Activated CD4-positive, CD25-positive, alpha-beta regulatory T cell treated with anti-CD3 and anti-CD28 coated beads, Interleukin-2, amount 50 U/mL, for 72 hours (primary cell): Measurements from ENCODE around the gene KCTD5.
"Not testable (repeated sequence)": the region's sequence is repeated elsewhere in the genome, so short reads cannot be mapped to it uniquely, and the experiment has no call there.

Source experiments
- DNase-seq: peaks from one replicate; pipeline ENCODE4 v3.0.0; 2021

The KCTD5 gene

DNA sequence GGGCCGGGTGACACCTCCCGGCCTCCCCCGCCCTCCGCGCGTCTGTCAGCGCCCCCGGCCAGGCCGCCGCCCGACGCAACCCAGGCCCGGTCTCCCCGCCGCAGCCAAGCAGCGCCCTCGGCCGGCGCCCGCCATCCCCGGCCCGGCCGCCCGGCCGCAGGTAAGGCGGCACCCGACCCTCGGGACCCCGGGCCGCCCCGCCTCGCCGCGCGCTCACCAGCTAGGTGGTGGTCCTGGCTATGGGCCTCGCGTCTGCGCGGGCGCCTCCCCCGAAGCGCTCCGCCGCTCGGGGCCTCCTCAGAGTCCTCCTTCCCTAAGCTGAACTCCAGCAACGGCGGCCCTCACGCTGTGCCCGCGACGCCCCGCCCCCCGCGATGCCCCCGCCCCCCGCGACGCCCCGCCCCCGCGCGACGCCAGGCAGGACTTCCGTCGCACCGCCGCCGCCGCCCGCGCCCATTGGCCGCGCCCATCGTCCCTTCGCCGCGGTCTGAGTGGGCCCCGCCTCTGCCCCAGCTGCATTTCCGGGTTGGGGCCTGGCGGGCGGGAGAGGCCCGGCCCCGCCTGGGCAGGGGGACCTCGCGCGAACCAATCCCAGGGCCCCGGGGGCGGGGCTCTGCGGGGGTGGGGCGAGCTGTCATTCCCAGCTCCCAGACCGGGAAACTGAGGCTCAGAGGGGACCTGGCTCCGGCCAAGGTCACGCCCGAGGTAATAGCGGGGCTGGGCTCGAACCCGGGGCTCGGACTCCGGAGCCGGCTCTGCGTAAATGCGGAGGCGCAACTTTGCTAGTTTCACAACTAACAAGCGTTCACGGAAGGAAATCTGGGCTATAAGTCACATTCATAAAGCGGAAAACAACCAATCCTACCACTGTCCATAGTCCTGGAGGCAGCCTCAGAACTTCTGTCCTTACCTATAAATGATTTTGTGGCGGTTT lies 9.0 kb upstream of the KCTD5 start:
- peak; percentile 96 for DNase-seq

DNA sequence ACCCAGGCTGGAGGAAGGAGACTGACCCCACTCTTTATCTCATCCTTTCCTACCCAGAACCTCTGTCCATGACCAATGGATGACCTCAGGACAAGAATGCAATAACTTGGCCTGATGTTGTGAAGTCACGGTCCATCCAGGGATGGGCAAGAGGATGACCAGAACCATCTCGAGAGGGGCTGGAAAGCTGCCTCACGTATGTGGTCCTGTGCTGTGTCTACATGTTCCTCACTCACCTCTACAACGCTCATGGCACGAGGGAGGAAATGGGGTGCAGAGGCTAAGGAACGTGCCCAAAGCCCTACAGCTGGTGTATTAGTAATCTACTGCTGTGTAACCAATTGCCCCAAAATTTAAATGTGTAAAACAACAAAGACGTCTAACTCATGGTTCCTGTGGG lies 7.3 kb upstream of the KCTD5 start:
- no peak for DNase-seq

DNA sequence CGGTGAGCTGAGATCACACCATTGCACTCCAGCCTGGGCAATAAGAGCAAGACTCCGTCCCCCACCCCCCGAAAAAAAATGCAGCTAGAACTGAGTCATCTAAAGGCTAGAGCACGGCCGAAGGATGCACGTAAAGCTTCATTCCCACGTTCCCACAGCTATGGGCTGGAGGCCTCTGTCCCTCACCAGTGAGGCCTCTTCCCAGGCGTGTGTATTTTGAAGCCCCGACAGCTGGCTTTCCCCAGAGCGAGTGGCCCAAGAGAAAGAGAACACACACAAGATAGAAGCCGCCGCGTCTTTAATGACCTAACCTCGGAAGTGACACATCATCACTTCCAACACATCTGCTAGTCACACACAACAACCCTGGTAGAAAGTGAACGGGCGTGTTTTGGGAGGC lies 6.6 kb upstream of the KCTD5 start:
- DNase-seq, result no peak

DNA sequence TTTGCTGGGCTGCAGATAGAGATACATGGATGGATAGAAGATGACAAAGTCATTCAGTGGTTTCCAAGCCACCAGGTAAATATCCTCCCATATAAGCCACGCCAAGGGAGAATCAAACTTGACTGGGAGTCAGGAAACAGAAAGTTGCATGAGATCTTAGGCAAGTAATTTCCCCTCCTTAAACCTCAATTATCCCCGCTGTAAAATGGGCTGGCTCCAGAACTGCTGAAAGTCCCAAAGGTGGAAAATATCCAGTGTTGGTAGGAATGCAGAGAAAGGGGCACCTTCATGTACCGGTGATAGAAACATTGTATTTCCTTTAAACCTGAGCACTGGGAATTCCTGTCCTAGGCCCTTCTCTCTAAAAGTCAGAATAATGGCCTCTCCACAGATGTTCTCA lies 5.4 kb upstream of the KCTD5 start:
- not testable (repeated sequence) for DNase-seq

DNA sequence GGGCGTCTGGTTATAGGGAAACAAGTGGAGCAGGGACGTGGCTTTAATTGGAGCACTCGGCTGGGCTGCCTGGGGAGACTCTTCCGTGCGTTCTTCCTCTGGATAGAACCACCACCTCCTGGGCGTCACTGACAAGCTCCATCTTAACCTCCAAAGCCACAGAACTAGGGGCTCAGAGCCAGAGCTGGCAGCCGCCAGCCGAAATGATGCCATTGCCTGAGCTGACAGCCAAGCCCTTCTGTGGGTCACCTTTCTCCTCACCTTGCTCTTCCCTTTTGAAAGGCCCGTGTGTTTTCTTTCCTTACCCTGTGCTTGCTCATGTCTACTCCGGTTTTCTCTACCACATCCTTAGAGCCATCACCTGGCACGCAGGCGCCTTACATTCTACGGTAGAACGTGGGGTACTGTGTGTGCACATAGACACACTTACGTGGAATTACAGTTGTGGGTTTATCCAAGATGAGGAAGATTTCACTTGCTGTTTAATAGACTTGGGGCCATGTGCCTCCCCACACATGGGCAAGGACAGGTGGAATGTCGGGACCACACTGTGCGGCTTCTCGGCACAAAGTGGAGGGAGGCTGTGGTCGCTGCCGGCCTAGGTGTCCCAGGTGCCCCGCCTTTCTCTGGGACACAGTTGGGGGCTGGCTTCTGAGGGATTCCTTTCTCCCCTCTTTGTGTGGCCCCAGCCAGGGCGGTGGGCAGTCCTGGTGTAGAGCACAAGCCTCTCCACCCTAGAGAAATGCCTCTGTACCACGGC lies 3.9 kb upstream of the KCTD5 start:
- not testable (repeated sequence) for DNase-seq

DNA sequence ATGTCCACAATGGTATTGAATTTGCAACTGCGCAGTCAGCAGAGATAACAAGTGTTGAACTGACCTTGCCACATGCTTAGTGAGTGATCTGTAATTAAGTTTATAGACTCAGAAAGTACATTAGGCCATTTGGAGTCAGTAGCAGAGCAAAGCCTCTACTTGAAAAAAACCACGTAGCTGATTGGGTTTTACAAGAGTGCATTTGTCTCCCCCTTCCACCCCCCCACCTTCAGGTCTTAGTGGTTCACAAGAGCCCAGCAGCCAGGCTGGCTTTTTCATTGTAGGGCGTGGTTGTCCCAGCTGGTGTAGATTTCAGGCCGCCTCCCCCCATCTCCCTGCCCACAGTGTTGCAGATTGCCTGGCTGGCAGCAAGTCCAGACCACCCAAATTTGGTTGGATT lies 2.4 kb upstream of the KCTD5 start:
- not testable (repeated sequence) for DNase-seq

DNA sequence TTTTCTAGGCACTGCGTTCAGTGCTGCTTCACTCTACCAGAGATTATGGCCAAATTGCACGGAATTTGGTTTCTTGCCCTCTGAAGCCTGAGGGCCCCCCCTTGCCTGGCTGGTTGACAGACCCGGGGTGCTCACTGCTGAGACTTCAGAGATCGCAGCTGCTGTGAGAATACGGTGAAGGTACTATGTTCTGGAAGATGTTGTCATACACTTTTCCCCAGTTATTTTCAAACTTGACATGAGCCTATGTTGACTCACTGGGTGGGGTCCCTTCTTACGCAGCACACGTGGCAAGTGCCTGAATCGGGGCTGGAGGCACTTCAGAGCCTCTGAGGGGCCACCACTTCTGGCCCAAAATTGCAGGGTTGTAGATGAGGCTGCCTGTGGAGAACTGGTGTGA lies 2.0 kb upstream of the KCTD5 start:
- not testable (repeated sequence) for DNase-seq

DNA sequence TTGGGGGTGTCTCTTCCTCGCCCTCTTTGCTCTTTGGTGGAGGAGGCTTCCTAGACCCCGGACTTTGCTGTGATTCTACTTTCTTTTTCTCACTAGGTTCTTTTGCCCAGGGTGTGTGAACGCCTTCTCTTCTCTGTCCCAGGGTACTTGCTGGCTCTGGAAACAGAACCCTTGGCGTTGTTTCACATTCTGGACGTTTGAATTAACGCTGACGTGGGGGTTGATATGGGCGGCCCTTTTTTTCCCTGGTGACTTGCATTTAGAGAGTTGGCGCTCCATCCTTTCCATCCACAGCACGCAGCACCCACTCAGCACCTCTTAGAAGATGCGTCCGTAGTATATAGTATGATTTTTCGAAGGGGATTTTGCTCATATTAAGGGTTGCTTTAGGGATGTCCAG lies 718 bp downstream of the KCTD5 start:
- DNase-seq, result not testable (repeated sequence)

DNA sequence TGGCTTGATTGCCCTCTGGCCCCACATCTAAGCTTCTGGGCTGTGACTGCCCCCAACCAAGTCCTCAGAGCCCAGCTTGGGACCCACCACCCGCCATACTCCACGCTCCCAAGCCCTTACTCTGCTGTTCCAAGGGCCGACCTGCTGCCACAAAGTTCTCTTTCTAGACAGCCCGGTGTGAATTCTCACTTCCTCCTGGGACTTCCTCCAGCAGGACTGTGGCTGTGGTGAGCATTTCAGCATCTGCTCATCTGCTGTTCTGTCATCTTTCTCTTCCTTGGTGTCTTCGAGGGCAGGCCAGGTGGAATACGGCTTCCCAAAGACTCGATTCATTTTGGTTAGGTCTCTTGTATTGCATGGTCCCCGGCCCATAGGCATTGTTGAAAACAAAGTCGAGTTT lies 3.8 kb downstream of the KCTD5 start:
- DNase-seq, result not testable (repeated sequence)

DNA sequence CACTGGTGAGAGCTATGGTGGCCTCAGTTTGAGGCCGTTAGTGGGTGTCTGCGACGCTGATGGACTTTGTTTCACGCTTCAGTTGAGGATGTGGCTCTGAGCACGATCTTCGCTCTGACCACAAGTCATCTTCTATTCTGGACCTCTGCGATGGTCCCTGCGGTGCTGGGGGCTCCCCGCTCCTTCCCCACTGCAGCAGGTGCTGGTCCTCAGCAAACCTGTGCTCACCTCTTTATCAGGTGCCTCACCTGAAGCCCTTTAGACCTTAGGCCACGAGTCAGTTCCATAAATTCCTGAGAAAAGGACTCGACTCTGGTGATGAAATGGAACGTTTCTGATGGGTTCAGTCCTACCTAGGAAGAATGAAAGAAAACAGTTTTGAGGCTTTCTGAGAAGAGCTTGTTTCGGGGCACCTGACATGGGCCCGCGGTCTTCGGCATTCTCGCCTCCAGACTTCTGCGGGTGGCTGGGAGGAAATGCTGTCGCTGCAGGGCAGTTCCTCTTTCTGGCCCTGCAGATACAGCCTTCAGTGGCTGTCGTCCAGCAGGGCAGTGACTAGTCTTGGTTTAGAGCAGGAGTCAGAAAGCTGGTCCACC lies 4.7 kb downstream of the KCTD5 start:
- DNase-seq, result no peak

DNA sequence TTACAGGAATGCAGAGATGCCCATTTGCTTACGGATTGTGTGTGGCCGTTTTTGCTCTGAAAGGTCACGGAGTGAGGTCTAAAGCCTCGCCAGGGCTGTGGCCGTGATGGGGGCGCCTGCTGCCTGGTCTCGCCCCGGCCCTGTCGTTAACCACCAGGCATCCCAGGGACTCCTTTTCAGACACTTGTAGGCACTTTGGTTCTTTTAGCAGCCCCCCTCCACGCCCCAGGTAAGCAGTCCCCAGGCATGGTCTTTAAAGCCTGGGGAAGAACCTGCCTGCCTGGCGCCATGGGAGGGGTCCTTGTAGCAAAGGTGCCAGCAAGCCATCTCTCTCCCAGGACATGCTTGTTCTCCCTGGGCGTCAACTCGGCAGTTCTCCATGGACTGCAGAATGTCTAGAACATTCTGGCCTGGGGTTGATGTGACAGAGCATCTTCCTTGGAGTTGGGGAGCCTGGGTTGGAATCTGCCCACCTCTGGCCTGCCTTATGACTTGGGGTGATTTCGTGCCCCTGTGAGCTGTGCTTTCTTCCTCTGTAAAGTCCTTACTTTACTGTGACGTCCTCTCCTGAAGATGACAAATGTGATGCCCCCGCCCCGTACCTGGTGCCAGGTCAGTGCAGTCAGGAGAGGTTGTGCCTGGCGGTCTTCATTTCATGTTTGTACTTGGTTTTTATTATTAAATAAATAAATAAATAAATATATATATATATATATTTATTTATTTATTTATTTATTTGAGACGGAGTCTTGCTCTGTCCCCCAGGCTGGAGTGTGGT lies 5.4 kb downstream of the KCTD5 start:
- DNase-seq, result no peak

DNA sequence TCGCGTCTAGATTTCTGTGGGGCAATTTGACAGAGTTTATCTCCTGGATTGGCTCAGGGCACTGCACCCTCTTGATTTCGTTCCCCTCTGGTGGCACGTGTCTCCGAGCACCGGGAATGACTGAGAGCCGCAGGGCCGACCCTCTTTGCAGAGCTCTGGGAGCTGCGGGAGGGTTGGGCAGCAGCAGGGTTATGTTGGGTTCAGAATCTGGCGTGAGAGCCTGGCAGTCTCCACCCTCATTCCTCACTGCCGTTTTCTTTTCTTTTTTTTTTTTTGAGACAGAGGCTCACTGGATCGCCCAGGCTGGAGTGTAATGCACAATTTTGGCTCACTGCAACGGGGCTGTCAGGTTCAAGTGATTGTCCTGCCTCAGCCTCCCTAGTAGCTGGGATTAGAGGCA lies 7.1 kb downstream of the KCTD5 start:
- not testable (repeated sequence) for DNase-seq

DNA sequence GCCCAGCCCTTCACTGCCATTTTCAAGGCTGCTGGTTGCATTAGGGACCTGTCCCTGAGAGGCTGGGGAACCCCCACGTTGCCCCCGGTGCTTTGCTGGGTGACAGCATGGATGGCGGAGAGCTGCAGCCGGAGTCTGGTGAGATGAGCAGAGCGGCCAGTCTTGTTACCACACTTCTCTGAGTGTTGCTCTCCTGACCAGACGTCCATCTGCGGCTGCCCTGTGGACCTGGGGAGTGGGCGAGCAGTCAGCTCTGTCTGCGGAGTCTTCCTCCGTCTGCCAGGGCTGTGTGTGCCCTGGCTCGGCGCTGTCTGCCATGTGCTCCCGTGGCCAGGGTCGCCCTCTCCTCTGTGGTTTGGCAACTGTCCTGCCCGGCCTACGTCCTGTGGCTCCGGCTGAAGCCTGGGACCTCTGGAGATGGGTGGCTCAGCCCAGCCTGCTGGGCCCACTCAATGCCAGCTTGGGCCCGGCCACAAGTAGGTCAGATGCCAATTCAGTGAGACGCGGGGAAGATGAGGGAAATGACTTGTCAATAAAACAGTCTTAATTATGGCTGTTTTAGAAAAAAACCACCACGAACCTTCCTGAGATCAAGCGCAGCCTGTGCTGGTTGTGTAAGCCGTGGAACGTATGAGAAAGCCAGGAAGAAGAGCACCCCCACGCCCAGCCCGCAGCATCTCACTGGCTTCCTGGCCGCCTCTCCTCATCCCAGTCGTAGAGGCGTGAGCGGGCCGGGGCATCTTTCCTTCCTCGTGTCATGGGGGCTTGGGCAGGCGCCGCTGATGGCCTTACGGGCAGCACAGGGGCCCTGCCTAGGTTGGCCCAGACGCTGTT lies 7.9 kb downstream of the KCTD5 start:
- DNase-seq, result no peak

DNA sequence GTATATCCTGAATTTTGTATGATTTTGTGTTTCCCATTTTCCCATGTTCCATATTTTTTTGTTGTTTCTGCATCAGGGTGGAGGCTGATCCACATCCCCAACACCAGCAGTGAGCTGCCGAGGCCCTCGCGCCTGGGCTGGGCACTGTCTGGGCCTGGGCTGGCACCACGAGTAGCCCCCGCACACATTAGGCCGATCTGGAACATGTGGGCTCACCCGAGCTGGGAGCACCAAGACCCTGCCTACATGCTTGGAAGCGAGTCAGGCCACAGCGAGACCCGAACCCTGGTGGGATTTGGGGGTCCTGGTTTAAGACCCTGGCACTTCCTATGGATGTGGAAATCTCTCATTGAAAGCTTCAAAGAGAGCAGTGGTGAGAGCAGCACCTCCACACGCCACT lies 8.5 kb downstream of the KCTD5 start:
- DNase-seq, result no peak

DNA sequence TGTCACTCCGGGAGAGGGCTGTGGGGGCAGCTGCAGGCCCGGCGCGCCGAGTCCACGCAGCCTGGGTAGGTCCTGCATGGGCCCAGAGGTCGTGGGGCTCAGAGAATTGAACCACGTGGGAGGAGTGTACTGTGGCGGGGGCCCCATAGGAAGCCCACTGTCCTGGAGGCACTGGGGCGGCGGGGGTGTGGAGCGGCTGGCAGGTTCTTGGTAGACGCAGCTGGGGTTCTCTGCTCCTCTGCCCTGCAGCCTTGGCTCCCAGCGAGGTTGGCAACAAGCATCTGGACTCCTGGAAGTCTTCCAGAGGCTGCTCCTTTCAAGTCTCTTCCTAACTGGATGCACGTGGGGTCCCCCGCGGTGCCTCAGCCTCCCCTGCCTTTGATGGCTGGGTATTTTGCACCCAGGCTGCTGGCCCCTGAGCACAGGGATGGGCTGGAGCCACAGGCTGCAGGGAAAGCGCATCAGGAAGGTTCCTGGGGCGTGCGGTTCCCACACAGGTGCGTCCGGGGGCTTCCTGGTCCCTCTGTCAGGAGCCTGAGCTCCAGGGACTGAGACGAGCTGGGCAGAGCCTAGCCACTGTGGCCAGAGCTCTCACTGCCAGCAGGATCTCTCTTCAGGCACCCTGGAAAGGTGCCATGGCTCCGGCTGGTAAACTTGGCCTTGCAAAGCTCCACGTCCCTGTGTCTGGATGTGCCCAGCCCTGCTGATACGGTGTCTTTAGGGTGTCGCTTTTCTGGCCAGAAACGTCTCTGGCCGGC lies 9.3 kb downstream of the KCTD5 start:
- no peak for DNase-seq

DNA sequence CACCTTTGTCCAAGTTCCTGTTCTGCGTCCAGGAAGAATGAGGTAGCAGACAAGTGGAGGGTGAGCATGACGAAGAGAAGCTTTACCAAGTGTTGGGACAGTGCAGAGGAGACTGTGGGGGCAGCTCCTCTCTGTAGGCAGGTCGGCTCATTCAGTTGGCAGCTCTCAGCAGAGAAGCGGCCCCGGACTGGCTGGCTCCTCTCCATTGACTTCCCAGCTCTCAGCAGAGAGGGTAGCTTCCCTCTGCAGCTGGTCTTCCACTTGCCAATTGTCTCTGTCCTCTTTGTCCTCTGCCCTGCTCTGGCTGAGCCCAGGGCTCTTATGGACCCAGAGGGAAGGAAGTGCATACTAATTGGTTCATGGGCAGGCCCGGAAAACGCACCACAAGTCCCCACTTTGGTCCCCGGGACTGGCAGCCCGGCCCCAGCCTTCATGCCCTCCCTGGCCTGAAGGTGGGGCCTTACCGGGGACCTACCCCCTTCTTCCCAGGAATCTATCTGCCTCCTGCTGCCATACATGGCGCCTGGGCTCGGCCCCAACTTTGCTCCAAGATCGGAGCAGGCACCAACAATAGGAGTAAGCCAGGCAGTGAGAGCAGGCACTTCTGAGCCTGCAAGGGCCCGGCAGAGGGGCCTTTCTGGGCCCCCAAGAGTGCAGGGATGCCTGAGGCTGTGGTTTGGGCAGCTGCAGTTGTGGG lies 10.1 kb downstream of the KCTD5 start:
- DNase-seq, result no peak

DNA sequence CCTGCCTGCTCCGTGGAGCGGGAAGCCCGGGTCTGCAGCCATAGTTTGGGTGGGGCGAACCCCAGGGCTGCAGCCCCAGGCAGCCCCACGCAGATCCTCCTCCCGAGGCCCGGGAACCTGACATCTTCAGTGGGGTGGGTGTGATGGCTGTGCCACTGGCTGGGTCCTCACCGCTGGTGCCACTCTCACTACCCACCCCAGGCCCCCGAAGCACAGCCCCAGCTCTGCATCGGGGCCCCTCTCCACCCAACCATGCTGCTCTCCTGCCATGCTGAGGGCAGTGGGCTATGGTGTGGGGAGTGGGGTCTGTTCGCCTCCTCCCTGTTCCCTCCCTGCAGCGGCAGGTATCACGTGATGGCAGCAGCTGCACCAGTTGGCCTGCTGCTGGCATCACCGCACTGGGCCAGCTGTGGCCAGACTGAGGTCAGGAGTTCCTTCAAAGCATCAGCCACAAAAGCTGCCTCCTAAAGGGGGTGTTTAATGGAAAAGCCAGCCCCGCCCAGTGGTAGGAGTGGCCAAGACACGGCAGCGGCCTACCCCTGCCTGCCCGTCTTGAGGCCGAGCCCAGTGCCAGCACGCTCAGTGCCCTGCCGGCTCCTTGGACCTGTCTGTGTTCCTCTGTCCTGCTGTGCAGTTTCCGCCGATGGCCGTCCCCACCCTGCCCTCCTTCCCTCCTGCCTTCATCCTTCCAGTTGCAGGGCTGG lies 10.8 kb downstream of the KCTD5 start:
- DNase-seq, result no peak

DNA sequence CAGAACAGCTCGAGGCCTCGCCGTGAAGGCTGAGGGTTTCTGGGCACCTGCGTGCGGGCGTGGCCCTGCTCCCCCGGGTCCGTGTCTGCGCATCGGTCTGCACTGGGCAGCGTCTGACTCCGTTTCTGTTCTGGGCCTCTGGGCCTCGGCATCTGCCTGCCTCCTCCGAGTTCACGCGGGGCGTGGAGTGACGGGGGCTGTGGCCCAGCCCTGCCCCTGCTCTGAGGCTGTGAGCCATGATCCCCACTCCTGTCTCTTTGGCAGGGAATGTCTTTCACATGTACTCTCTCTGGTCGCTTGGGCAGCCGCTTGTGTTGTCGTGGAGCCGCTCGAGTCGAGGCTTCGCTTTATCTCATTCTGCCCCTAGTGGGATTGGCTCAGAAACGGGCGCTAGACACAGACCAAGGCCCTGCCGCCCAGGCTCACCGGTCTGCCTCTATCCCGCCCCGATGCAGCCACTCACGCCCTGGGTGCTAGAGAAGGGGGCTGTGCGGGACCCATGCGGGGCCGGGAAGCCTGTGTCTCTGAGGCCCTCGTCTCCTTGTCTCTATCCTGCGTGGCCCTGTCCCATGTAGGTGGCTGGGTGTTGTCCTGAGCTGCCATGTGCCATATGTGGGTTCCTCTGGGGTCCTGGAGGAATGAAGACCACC lies 14.4 kb downstream of the KCTD5 start:
- not testable (repeated sequence) for DNase-seq

DNA sequence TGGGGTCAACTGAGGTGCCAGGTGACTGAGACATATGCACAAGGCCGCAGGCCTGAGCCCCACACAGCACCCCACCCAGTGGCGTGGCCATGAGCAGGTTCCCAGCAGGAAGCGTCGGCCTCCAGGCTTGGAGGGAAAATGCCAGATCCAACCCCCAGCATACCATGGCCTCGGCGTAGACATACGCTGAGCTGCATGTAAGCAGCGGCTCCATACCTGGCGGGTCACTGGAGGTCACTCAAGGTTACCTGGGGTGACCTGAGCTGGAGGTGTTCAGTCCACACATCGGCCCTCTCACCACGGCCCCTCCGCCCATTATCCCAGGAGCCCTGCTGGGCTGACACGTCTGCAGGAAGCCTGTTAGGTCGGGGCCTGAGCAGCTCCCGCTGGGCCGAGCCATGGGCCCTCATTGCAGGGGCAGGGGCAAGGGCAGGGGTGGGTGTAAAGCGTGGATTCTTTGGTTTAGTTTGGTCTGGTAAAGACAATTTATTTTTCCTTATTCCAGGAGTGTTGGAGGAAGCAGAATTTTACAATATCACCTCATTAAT lies 15.2 kb downstream of the KCTD5 start:
- DNase-seq, result no peak
